ENCODE results near the gene TTLL5. TPM values are rescaled to one million over a fixed set of nuclear protein-coding genes. Genes with fewer than 3 reads are reported as not detected.

Gene TTLL5
- total RNA-seq, 2 experiments from 2014 or later: 19.8 to 26.4 TPM

DNA sequence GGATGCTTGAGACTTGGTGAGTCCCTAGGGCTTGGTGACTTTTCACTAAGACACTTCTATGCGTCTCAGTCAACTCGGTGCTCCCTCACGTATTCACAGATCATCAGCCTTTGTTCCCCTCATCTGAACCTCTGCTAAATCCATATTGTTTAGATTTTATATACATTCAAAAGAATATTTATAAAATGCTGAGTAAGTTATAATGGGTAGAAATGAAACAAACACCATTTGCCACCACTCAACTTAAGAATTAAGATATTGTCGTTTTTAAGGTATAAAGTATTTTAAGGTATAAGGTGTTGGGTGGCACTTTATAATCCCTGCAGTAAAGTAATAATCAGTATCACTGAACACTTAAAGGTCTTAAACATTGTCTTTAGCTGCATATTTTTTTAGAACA, 103.0 kb downstream of the TTLL5 start:
- no peak overlapping the region for H3K4me3 ChIP-seq (ENCODE audit: low read length)
- DNase-seq (no peak), ATAC-seq (ENCODE audit: poor library complexity) (no peak)
- H3K4me3 Mint-ChIP-seq: no peak overlapping the region
- H3K27me3 ChIP-seq (ENCODE audit: control insufficient read depth in 1 of 2, insufficient read depth in 2 of 2, low read length in 2 of 2): no peaks in the 10 kb centered on the region
- TF ChIP-seq, protein P1, sequence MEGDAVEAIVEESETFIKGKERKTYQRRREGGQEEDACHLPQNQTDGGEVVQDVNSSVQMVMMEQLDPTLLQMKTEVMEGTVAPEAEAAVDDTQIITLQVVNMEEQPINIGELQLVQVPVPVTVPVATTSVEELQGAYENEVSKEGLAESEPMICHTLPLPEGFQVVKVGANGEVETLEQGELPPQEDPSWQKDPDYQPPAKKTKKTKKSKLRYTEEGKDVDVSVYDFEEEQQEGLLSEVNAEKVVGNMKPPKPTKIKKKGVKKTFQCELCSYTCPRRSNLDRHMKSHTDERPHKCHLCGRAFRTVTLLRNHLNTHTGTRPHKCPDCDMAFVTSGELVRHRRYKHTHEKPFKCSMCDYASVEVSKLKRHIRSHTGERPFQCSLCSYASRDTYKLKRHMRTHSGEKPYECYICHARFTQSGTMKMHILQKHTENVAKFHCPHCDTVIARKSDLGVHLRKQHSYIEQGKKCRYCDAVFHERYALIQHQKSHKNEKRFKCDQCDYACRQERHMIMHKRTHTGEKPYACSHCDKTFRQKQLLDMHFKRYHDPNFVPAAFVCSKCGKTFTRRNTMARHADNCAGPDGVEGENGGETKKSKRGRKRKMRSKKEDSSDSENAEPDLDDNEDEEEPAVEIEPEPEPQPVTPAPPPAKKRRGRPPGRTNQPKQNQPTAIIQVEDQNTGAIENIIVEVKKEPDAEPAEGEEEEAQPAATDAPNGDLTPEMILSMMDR (IDR thresholded peaks at IDR 0.05): no peak
- intact Hi-C loops (cut with DNase I, micrococcal nuclease): no loop called here
- ChIA-PET CTCF (no interaction called here), POLR2A (no interaction called here)
- H3K36me3 Mint-ChIP-seq (ENCODE audit: low read depth): peaks cover 10% of the 10 kb centered on the region
- H3K27me3 Mint-ChIP-seq: no peaks in the 10 kb centered on the region
- H3K9me3 ChIP-seq (ENCODE audit: control insufficient read depth in 1 of 2, insufficient read depth in 1 of 2, low read length in 2 of 2): no peaks in the 10 kb centered on the region
- no peaks in the 10 kb centered on the region for H3K4me1 ChIP-seq (ENCODE audit: insufficient read depth, low read length)
- H3K36me3 ChIP-seq (ENCODE audit: insufficient read depth, low read length): peaks cover 9% of the 10 kb centered on the region
- no peak overlapping the region for H3K27ac Mint-ChIP-seq
- no peak overlapping the region for H3K27ac ChIP-seq (ENCODE audit: low read depth in 1 of 2, low read length in 2 of 2)
- no peaks in the 10 kb centered on the region for H3K9me3 Mint-ChIP-seq
- H3K4me1 Mint-ChIP-seq (ENCODE audit: low read depth): no peaks in the 10 kb centered on the region

DNA sequence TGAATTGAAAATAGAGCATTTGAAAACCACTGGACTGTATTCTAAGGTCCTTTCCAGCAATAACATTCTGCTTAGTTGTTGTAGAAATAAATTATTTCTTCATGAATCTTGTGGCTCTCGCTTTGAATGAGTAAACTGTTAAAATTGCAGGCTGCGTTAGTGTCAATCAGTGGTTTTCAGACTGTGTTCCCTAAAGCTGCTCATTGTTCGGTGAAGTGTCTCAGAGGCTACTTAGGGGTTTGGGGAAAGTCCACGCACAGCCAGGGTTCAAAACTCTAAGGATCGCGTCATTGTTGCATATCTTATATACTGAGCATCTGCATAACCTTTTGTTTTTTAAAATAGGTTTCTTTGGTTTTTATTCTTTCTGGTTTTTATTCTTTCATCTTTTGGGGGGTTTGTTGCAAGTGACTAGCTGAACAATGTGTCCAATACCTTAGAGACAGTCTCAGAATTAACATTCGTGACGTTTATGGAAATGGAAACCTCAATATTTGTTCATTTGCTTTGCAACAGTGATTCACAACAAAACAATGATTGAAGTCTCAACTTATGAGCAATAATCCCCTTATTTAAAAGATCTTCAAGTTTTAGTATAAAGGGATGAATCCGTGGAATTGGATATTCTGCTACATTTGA, 108.1 kb downstream of the TTLL5 start:
- H3K4me3 Mint-ChIP-seq: no peak overlapping the region

DNA sequence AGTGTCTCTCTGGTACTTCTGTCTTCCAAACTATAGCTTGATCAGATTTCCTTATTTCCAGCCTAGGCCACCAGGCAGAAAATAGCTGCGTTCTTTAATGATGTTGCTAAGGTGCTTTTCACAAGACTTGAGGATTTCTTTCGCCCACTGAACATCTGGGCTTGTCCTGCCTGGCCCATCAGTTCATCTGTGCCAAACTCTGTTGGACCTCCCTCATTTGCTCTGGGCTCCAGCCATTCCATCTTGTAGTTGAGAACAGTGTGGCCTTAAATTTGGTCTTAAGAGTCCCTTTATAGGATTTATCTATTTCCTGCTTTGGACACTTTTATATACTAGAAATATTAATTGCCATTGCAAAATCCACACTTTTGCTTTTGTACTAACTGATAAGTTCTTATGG, 109.6 kb downstream of the TTLL5 start:
- Histone ChIP-seq H3K27me3 (ENCODE audit: control insufficient read depth in 1 of 2, insufficient read depth in 2 of 2, low read length in 2 of 2) (no peaks in the 10 kb centered on the region), H3K4me1 (ENCODE audit: insufficient read depth, low read length) (no peaks in the 10 kb centered on the region), H3K4me3 (ENCODE audit: low read length) (no peak overlapping the region), H3K36me3 (ENCODE audit: insufficient read depth, low read length) (peaks cover 7% of the 10 kb centered on the region), H3K9me3 (ENCODE audit: control insufficient read depth in 1 of 2, insufficient read depth in 1 of 2, low read length in 2 of 2) (no peaks in the 10 kb centered on the region), H3K27ac (ENCODE audit: low read depth in 1 of 2, low read length in 2 of 2) (no peak overlapping the region)
- Mint-ChIP-seq H3K27ac (no peak overlapping the region), H3K4me1 (ENCODE audit: low read depth) (no peaks in the 10 kb centered on the region), H3K27me3 (no peaks in the 10 kb centered on the region), H3K36me3 (ENCODE audit: low read depth) (peaks cover 23% of the 10 kb centered on the region), H3K4me3 (no peak overlapping the region), H3K9me3 (no peaks in the 10 kb centered on the region)
- POLR2A ChIA-PET: no interaction called here
- TF ChIP-seq, protein P1 (IDR thresholded peaks at IDR 0.05): no peak
- CTCF ChIA-PET: interaction anchor here (0.6 to 0.7 kb wide), 2 partner anchors 44 to 152 kb away, joined by 3 to 4 read pairs; no protein-coding TSS in a partner anchor
- intact Hi-C loops (cut with DNase I, micrococcal nuclease): no loop called here
- DNase-seq: no peak
- no peak for ATAC-seq (ENCODE audit: poor library complexity)

More for the DNA sequence above, 108.1 kb downstream of the TTLL5 start:
- CTCF ChIA-PET: interaction anchor here (1.8 kb wide), 1 partner anchor 12 kb away, joined by 4 read pairs; no protein-coding TSS in a partner anchor
- H3K27me3 ChIP-seq (ENCODE audit: control insufficient read depth in 1 of 2, insufficient read depth in 2 of 2, low read length in 2 of 2): no peaks in the 10 kb centered on the region
- H3K4me3 ChIP-seq (ENCODE audit: low read length): no peak overlapping the region
- H3K36me3 ChIP-seq (ENCODE audit: insufficient read depth, low read length): peaks cover 9% of the 10 kb centered on the region
- no peak for DNase-seq
- ATAC-seq (ENCODE audit: poor library complexity): no peak
- no peaks in the 10 kb centered on the region for H3K4me1 ChIP-seq (ENCODE audit: insufficient read depth, low read length)
- Mint-ChIP-seq H3K4me1 (ENCODE audit: low read depth) (no peaks in the 10 kb centered on the region), H3K27ac (no peak overlapping the region), H3K9me3 (no peaks in the 10 kb centered on the region), H3K36me3 (ENCODE audit: low read depth) (peaks cover 13% of the 10 kb centered on the region), H3K27me3 (no peaks in the 10 kb centered on the region)
- TF ChIP-seq, protein P1 (IDR thresholded peaks at IDR 0.05): no peak
- POLR2A ChIA-PET: interaction anchor here (0.7 kb wide), 1 partner anchor 22 kb away, joined by 3 read pairs; no protein-coding TSS in a partner anchor
- no peak overlapping the region for H3K27ac ChIP-seq (ENCODE audit: low read depth in 1 of 2, low read length in 2 of 2)
- intact Hi-C loops (cut with DNase I, micrococcal nuclease): no loop called here
- H3K9me3 ChIP-seq (ENCODE audit: control insufficient read depth in 1 of 2, insufficient read depth in 1 of 2, low read length in 2 of 2): no peaks in the 10 kb centered on the region

Data from CD4-positive, alpha-beta T cell (primary cell).